Osteocyte (in vitro differentiated cells): ENCODE measurements around the gene TTC33. TPM values are rescaled to one million over a fixed set of nuclear protein-coding genes. Genes with fewer than 3 reads are reported as not detected.
A peak's percentile ranks its signal among the peaks of the same experiment; 100 is the strongest.

Source experiments
- DNase-seq: peaks from one replicate; pipeline ENCODE4 v3.0.0; 2021; ENCODE audit warnings: mixed read lengths; ENCODE audit not compliant: unreplicated experiment; ENCODE audit errors: extremely low spot score
- H3K27ac Mint-ChIP-seq: one replicate; pipeline ENCODE4 v1.8.0; 2021; ENCODE audit warnings: mild to moderate bottlenecking, mixed read lengths; ENCODE audit not compliant: unreplicated experiment
- H3K27me3 Mint-ChIP-seq: one replicate; pipeline ENCODE4 v1.8.0; 2021; ENCODE audit warnings: mixed read lengths; ENCODE audit not compliant: unreplicated experiment
- H3K36me3 Mint-ChIP-seq: one replicate; pipeline ENCODE4 v1.8.0; 2021; ENCODE audit warnings: mixed read lengths; ENCODE audit not compliant: unreplicated experiment
- H3K4me1 Mint-ChIP-seq: one replicate; pipeline ENCODE4 v1.8.0; 2021; ENCODE audit warnings: mixed read lengths; ENCODE audit not compliant: unreplicated experiment
- H3K4me3 Mint-ChIP-seq: one replicate; pipeline ENCODE4 v1.8.0; 2021; ENCODE audit warnings: mild to moderate bottlenecking, moderate library complexity, mixed read lengths; ENCODE audit not compliant: unreplicated experiment
- H3K9me3 Mint-ChIP-seq: one replicate; pipeline ENCODE4 v1.8.0; 2021; ENCODE audit warnings: mixed read lengths; ENCODE audit not compliant: unreplicated experiment
- CTCF ChIP-seq: fragments of 200-600 bp; sonication (generic); IDR thresholded peaks from 2 replicates; pipeline ENCODE4 v1.5.0; 2021; ENCODE audit warnings: antibody characterized with exemption, mild to moderate bottlenecking, moderate library complexity
- total RNA-seq: library from RNA; stranded (reverse); gene quantifications from 2 replicates; pipeline ENCODE4 v1.2.1, GENCODE V29; 2021

The TTC33 gene
- total RNA-seq, 1 donor from 2014 or later: 18.1 TPM

- no peak overlapping the region for H3K27ac Mint-ChIP-seq
Measured at GRCh38 chr5:40575411-40575810, 180.3 kb downstream of the TTC33 start.

GRCh38 chr5:40572937-40573336 lies 182.8 kb downstream of the TTC33 start:
- no peaks in the 10 kb centered on the region for H3K36me3 Mint-ChIP-seq
- H3K4me3 Mint-ChIP-seq: no peak overlapping the region
- H3K27ac Mint-ChIP-seq: peak overlapping the region; percentile 88
- H3K27me3 Mint-ChIP-seq: no peaks in the 10 kb centered on the region
- DNase-seq: no peak
- no peak for TF ChIP-seq CTCF
- no peaks in the 10 kb centered on the region for H3K9me3 Mint-ChIP-seq
- H3K4me1 Mint-ChIP-seq: peaks cover 57% of the 10 kb centered on the region

More at GRCh38 chr5:40575411-40575810, 180.3 kb downstream of the TTC33 start:
- no peak for TF ChIP-seq CTCF
- peaks cover 55% of the 10 kb centered on the region for H3K4me1 Mint-ChIP-seq
- H3K9me3 Mint-ChIP-seq: no peaks in the 10 kb centered on the region
- no peak for DNase-seq
- H3K36me3 Mint-ChIP-seq: no peaks in the 10 kb centered on the region
- no peaks in the 10 kb centered on the region for H3K27me3 Mint-ChIP-seq
- H3K4me3 Mint-ChIP-seq: no peak overlapping the region

GRCh38 chr5:40572391-40572790 lies 183.4 kb downstream of the TTC33 start:
- Mint-ChIP-seq H3K4me1 (peaks cover 56% of the 10 kb centered on the region), H3K36me3 (no peaks in the 10 kb centered on the region), H3K4me3 (no peak overlapping the region), H3K9me3 (no peaks in the 10 kb centered on the region), H3K27ac (peak overlapping the region; percentile 88), H3K27me3 (no peaks in the 10 kb centered on the region)
- no peak for DNase-seq
- TF ChIP-seq CTCF: no peak

- Mint-ChIP-seq H3K4me1 (peaks cover 56% of the 10 kb centered on the region), H3K27ac (peak overlapping the region; percentile 88)
- no peak for TF ChIP-seq CTCF
Measured at GRCh38 chr5:40571729-40572128, 184.0 kb downstream of the TTC33 start.

GRCh38 chr5:40570408-40571129 lies 185.2 kb downstream of the TTC33 start:
- Mint-ChIP-seq H3K4me1 (peaks cover 56% of the 10 kb centered on the region), H3K27me3 (no peaks in the 10 kb centered on the region), H3K36me3 (peaks cover 3% of the 10 kb centered on the region), H3K4me3 (no peak overlapping the region), H3K27ac (peak overlapping the region; percentile 88), H3K9me3 (peaks cover 6% of the 10 kb centered on the region)
- no peak for DNase-seq
- TF ChIP-seq CTCF: no peak

More at GRCh38 chr5:40571729-40572128, 184.0 kb downstream of the TTC33 start:
- Mint-ChIP-seq H3K4me3 (no peak overlapping the region), H3K36me3 (no peaks in the 10 kb centered on the region), H3K9me3 (no peaks in the 10 kb centered on the region), H3K27me3 (no peaks in the 10 kb centered on the region)
- DNase-seq: no peak
